ENCODE results near the gene USP35.

The USP35 gene

DNA sequence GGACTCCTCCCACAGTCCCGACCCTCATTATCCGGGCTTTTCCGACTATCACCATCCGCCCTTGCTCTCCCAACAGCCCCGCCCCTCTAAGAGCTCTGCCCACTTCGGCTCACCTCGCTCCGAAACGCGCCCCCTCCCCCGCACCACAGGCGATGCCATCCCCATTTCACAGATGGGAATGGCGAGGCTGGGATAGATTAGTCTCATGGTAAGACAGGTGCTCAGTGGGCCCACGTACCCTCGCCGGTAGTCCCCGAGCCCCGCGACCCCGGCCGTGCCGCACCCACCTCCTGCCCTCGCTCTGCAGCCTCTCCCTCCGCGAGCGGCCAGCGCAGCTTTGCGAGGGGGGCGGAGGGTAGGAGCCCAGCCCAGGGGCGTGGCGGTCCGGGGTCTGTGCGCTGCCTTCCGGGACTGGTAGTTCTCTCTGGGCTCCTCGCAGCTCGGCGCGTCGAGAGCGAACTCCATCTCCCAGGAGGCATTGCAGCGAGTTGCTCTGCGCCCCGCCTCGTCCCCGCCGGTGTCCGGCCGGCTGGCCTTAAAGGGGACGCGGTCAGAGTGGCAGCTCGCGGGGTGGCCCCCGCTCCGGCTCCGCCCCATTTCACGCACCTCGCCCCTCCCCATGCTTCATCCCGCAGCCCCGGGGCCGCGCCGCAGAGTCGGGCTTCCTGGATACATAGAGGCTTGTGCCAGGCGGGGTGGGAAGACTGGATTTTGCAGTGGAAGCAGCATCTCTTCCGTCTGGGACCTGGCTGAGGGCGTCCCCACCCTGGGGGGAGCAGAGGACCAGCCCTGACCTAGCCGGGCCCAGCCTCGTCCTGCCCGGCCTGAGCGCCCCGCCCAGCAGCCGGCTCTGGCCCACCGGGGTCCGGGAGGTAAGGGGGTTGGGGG, at the start of gene USP35, which contains the start of gene KCTD21:
Gene USP35 (plus strand): TSS at position 634 of the 888 bp plus-strand sequence. CDS start 7,327 bp downstream, outside the sequence.
Gene KCTD21 (minus strand): TSS at position 341 of the 888 bp plus-strand sequence. CDS start 14,072 bp downstream, outside the sequence.
- peak; percentile 96 for DNase-seq

DNA sequence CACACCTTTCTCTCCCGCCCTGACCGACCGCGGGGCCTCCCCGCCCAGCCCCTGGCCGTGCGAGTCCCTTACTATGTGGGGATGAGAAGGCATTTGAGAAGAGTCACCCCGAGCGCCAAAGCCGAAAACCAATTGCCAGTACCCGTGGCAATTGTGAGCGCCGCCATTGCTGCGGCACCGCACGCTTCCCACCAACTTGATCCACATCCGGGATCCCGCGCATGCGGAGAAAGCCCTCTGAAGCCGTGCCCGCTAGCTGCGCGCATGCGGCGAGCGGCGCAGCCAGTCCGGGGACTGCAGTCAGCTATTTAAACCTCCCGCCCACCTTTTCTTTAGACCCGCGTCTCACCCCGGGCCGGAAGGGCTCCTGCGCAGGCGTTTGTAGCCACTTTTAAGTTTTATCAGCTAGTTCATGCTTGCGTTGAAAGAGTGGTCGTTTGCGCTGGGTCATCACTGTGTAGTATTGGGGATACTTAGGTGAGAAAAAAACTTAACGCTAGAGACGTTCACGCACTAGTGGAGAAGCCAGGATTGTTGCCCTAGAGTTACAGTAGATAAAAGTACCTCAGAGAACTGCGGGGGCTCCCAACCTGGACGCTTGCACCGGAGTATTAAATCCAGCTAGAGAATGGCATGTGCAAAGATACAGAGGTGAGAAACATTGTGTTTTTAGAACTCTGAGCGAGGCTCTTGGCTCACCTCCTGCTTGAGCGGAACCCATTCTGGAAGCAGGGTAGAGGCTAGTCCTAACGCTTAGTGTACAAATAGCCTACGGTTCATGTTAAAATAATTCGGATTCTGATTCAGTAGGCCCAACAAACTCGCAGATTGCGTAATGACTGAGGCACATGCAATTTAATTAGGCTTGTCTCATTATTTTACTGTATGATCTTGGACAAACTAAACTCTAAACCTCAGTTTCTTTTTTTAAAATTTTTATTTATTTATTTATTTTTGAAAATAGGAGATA, 49.0 kb upstream of the USP35 start, which contains the start of gene ALG8:
Gene ALG8 (minus strand): TSS at position 205 of the 970 bp plus-strand sequence. CDS start 38 bp downstream, at position 167.
- DNase-seq = peak; percentile 98

DNA sequence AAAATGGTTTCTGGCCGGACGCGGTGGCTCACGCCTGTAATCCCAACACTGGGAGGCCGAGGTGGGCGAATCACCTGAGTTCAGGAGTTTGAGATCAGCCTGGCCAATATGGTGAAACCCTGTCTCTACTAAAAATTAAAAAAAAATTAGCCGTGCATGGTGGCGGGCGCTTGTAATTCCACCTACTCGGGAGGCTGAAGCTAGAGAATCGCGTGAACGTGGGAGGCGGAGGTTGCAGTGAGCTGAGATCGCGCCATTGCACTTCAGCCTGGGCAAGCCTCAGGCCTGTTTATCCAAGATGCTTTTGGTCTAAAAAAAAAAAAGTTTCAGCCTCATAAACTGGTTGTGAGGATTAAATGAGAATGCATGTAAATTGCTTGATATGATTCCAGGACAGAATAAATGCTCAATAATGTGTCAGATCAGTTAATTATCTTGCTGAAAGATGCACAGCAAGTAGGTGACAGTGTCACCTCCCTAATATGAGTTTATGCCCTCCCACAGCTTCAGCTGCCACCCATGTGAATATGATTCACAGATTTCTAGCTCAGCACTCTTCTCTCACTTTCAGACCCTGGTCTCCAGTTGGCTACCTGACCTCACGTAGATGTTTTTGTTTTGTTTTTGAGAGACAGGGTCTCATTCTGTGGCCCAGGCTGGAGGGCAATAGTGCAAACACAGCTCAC, 48.2 kb upstream of the USP35 start:
- peak; percentile 28 for DNase-seq

DNA sequence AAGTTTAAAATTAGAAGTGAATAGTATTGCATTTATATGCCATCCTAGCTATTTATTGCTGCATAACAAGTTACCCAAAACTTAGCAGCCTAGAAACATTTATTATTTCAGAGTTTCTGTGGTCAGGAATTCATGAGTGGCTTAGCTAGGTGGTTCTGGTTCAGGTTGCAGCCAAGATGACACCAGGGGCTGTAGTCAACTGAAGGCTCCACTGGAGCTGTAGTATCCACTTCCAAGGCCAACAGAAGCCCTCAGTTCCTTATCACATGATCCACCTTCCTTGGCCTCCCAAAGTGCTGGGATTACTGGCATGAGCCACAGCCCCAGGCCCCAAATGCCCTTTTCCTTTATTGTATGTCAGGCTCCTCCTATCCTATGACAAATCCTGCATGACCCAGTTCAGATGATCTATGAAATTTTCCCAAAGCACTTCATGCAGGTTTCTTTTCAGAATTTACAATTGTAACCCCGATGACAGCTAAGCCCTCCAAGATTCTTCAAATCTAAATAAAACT, 43.2 kb upstream of the USP35 start:
- DNase-seq = no peak

DNA sequence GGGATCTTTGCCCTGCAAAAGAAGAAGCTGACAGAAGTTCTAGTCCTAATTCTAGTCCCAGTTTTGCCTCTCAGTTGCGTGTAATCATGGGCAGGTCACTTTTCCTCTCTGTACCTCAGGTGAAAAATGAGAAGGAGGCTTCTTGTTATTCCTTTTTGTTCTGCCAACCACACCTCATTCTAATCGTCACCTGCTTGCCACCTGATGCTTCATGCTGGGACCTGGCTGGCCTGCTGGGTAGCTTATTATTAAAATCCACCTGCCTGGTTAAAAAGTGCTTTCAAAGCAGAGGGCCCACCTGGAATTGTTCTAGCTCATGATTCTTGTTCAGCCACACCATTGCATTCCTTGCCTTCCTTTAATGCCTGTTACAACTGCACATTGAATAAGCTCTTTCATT, 40.9 kb upstream of the USP35 start:
- no peak for DNase-seq

- no peak for DNase-seq
Observed at GRCh38 chr11:78149646-78150045, 39.1 kb upstream of the USP35 start.

DNA sequence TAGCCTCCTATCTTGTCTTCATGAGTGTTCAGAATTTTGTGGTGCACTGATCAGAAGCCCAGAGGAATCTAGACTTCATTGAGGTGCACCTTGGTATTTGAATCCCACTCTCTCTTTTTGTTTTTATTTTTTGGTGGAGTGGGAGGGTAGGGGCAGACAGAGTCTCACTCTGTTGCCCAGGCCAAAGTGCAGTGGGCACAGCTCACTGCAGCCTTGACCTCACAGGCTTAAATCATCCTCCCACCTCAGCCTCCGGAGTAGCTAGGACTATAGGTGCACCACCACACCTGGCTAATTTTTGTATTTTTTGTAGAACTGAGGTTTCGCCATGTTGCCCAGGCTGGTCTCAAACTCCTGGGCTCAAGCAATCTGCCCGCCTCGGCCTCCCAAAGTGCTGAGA, 38.4 kb upstream of the USP35 start:
- no peak for DNase-seq

GRCh38 chr11:78150754-78151153, 38.0 kb upstream of the USP35 start:
- no peak for DNase-seq

- DNase-seq = no peak
Observed at GRCh38 chr11:78151804-78152203, 36.9 kb upstream of the USP35 start.

DNA sequence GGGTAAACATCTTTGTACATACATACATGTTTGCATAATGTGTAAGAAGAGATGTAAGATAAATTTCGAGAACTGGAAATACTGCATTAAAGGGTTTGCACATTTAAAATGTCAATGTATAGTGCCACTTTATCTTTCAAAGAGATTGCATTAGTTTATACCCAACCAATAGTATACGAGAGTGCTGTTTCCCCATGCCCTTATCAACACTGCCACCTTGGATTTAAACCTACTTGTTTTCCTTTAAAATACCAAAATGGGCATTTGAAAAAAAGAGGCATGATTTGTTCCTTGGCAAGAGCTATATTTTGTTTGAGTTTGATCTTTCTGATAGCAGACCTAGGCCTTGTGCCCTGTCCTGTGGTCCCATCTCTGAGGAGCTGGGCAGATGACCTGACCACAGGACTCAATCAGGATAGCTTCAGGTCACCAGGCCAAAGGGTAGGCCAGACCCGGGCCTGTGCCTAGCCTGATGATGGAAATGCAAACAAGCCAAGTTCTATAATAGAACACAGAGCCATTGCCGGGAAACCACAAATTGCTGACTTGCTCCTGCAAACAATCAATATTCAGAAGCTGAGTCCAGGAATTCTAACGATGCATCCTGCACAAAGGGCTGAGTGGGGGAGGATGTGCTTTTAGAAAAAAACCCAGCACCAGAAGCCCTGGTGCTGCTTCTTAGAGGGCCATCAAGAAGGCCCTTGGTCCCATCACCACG, 32.4 kb upstream of the USP35 start:
- DNase-seq = no peak

- no peak for DNase-seq
Observed at GRCh38 chr11:78158987-78159652, 29.6 kb upstream of the USP35 start.

- no peak for DNase-seq
Observed at GRCh38 chr11:78160557-78160956, 28.2 kb upstream of the USP35 start.

DNA sequence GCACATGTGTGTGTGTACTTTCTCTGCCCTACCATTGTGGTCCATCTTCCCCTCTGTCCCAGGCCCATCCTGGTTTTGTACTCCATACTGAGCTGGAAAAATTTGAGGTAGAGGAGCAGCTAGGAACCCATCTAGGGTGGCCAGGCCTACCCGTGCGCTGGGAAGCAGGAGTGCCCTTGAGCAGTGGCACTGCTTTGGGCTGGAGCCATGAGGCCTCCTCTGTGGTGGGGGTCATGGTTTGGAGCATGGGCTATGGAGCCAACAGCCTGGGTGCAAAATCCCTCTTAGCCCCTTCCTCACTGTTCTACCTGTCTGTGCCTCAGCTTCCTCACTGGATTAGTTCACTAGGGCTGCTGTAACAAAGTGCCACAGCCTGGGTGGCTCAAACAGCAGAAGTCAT, 27.4 kb upstream of the USP35 start:
- no peak for DNase-seq

DNA sequence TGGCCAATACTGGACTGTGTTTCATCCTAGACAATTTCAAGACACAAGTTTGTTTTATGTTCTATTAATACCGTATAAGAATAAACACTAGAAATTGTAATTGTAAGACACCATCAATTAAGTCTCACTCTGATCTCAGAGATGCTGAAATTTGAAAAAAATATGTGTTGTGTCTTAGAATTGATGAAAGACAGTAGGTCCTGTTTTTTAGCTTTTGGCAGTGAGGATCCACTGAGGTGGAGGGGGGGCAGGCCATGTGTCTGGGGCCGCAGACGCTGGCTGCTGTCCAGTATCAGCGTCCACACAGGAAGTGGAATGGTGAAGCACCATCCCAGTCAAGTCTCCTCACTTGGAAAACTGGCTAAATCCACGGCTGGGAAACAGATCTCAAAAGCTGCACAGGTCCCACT, 26.8 kb upstream of the USP35 start:
- DNase-seq = no peak

GRCh38 chr11:78163828-78164227, 24.9 kb upstream of the USP35 start:
- DNase-seq = no peak

- no peak for DNase-seq
Observed at GRCh38 chr11:78164471-78164870, 24.2 kb upstream of the USP35 start.

GRCh38 chr11:78166855-78167469, 21.8 kb upstream of the USP35 start:
- no peak for DNase-seq

DNA sequence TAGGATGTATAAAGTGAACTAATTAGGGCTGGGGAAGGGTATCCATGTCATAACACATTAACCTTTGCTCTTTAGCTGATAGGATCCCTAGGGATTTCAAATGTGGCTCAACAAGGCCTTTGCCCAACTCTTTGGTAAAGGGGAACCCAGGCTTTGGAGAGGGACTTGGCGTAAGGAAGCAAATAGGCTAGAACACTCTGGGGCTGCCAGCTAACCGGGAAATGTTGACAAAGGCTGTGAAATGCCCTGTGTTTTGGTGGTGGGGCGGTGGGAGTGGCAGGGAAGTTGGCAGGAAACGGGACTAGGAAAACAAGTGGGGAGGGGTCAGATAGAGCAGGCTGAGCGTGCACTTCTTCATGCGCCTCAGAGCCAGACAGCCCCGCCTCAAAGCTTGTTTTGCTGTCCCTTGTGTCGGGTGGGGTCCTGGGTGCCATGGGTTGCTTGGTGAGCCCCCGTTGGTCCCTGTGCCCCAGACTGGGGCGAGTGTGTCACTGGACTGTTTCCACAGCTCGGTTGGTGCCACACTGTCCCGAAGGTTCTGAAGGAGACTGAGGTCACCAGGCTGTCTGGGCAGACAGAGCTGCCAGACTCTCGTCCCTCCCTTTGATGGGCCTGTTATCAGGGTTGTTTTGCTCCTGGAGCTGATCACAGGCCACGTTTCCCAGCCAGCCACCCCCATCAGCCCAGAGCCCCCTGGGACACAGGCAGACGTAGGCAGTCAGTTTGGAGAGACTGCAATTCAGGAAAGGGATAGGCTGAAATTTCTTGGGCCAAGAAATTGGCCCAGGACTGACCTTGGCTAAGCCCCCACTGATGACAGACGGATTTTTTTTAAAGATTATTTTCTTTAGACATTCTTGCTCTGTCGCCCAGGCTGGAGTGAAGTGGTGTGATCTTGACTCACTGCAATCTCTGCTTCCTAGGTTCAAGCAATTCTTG, 19.9 kb upstream of the USP35 start:
- DNase-seq = no peak

DNA sequence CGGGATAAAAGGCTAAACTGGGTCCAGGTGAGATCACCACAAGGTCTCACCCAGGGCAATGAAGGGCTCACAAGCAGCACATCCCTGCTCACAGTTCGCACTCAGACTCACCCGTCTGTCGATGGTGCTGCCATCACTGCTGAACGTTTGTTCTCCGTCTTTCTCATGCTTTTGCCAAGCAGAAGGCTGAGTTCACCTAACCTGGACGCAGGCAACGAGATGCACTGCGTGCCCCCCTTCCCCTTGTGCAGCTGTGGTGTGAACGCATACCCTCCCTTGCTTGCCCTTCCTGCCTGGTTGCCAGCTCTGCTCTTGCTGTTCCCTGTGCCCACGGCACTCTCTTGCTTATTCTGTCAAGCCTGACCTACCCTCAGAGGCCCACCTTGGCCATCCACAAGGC, 18.3 kb upstream of the USP35 start:
- no peak for DNase-seq
